ENCODE data around the gene DHX8. TPM values are rescaled to one million over a fixed set of nuclear protein-coding genes. Genes with fewer than 3 reads are reported as not detected.

Gene DHX8
- total RNA-seq, 1 donor from 2014 or later: 53.2 TPM

DNA sequence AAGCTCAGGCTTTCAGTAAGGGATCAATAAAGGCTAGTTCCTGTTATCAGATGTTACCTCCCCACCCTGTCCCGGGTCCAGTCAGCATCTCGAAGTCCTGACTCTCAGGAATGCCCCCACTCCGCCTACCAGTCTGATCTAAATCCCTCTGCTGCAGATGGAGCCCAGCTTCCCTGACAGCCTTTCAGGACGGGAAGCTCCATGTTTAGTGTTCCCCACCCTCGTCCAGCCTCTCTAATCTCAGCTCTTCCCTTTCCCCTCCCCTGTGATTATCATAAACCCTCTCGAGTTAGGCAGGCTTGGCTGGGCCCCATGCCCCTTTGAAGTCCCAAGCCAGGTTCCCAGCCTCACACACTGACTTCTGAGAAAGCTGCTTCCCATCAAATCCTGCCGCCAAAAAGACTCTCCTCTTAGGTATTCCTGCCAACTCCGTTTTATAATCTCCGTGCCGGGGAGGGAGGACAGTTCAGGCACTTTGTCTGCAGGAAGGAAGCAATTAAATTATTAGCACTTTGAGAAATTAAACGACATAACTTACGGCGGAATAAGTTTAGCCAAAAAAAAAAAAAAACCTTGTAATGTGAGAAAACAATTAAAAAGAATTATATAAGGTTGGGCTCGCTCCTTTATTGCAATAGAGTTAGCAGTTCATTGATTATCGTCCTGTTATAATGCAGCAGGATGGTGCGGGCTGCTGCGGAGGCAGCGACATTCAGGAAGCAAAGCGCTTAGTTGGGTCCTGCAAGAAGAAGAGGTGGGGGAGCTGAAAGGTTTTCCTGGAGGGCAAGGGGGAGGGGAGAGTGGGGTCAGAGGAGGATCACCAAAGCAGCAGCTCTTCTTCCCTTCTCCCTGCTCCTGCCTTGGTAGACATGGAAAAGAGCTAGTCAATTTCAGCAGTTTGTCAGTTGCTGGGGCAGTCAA, 79.2 kb downstream of the DHX8 start:
- peaks cover 22% of the 10 kb centered on the region for H3K27me3 Mint-ChIP-seq (ENCODE audit: low read depth)
- no peak overlapping the region for H3K4me3 Mint-ChIP-seq (ENCODE audit: low read depth)
- H3K4me1 Mint-ChIP-seq (ENCODE audit: low read depth): peaks cover 3% of the 10 kb centered on the region
- no peak overlapping the region for H3K27ac Mint-ChIP-seq
- intact Hi-C loops (cut with micrococcal nuclease): no loop called here
- H3K36me3 Mint-ChIP-seq (ENCODE audit: low read depth): no peaks in the 10 kb centered on the region
- no peak for DNase-seq (ENCODE audit: low spot score)
- H3K9me3 Mint-ChIP-seq: no peaks in the 10 kb centered on the region

DNA sequence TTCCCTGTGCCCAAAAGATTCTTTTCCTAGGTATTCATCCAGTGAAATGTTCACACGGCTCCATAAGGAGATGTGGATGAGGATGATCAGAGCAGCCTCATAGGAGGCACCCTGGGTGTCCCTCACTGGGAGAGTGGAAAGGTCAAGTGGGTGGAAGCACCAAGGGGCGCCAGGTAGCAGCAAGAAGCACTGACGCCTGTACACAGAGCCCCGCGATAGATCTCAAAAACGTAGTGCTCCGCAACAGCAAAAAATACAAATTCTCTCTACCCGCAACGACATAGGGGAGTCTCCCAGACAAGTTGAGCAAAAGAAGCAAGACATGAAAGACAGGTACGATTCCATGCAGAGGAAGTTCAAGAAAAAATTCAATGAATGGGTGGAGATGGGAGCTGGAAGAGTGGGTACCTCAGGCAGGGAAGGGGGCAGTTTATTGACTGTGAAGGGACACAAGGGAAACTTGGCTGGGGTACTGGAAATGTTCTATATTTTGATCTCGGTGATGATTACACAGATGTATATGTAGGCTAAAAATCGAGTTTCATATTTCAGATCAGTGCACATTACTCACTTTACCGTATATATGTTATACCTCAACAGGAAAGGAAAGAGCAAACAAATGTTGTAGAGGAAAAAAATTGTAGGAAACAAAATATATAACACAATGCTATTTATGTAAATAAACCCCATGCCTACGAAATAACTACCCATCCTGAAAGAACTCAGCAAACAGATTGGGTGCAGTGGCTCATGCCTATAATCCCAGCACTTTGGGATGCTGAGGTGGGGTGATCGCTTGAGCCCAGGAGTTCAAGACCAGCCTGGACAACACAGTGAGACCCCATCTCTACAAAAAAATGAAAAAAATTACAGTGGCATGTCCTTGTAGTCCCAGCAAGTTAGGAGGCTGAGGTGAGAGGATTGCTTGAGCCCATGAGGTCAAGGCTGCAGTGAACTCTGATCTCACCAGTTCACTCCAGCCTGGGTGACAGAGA, 80.1 kb downstream of the DHX8 start:
- Mint-ChIP-seq H3K9me3 (no peaks in the 10 kb centered on the region), H3K36me3 (ENCODE audit: low read depth) (no peaks in the 10 kb centered on the region), H3K27ac (no peak overlapping the region), H3K4me1 (ENCODE audit: low read depth) (peaks cover 3% of the 10 kb centered on the region), H3K4me3 (ENCODE audit: low read depth) (no peak overlapping the region), H3K27me3 (ENCODE audit: low read depth) (peaks cover 22% of the 10 kb centered on the region)
- intact Hi-C loops (cut with micrococcal nuclease): no loop called here
- DNase-seq (ENCODE audit: low spot score): no peak

DNA sequence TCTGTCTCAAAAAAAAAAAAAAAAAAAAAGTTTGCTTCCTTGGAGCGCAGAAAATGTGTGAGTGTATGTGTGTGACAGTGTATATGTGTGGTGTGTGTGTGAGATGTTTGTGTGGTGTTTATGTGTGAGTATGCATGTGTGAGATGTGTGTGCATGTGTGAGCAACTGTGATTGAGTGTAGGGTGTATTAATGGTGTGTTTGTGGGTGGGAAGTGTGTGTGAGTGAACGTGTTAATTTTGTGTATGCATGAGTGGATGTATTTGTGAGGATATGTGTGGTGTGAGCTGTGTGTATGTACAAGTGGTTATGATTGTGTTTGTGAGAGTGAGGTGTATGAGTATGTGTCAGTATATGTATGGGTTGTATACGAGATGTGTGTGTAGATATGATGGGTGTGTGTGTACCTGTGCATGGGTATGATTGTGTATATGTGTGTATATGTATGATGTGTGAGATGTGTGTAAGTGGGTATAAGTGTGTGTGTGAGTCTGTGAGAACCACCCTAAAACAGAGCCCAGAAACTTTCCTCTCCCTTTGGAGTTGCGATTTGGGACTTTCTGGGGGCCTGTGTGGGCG, 84.8 kb downstream of the DHX8 start:
- no peak overlapping the region for H3K4me3 Mint-ChIP-seq (ENCODE audit: low read depth)
- DNase-seq (ENCODE audit: low spot score): no peak
- H3K27ac Mint-ChIP-seq: no peak overlapping the region
- intact Hi-C loops (cut with micrococcal nuclease): no loop called here
- H3K9me3 Mint-ChIP-seq: no peaks in the 10 kb centered on the region
- peaks cover 3% of the 10 kb centered on the region for H3K4me1 Mint-ChIP-seq (ENCODE audit: low read depth)
- no peaks in the 10 kb centered on the region for H3K36me3 Mint-ChIP-seq (ENCODE audit: low read depth)
- peaks cover 7% of the 10 kb centered on the region for H3K27me3 Mint-ChIP-seq (ENCODE audit: low read depth)

DNA sequence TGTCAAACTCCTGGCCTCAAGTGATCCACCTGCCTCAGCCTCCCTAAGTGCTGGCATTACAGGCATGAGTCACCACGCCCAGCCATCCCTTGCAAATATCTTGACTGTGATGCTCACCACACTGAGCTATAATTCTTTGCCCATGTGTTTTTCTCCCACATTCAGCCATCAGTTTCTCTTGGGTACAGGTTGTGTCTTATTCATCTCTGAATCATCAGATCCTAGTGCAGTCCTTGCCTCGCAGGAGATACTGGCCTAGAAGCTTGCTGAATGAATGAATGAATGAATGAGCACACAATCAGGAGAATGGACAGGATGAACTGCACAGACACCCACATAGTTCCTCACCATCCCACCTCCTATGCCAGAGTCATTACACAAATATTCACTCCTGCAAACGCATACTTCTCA, 86.7 kb downstream of the DHX8 start:
- Mint-ChIP-seq H3K9me3 (no peaks in the 10 kb centered on the region), H3K27ac (no peak overlapping the region), H3K27me3 (ENCODE audit: low read depth) (peaks cover 6% of the 10 kb centered on the region), H3K4me1 (ENCODE audit: low read depth) (peaks cover 5% of the 10 kb centered on the region), H3K36me3 (ENCODE audit: low read depth) (no peaks in the 10 kb centered on the region), H3K4me3 (ENCODE audit: low read depth) (no peak overlapping the region)
- intact Hi-C loops (cut with micrococcal nuclease): loop anchor here (10.0 kb wide), 1 partner anchor 194 kb away; no protein-coding TSS in a partner anchor
- DNase-seq (ENCODE audit: low spot score): no peak

DNA sequence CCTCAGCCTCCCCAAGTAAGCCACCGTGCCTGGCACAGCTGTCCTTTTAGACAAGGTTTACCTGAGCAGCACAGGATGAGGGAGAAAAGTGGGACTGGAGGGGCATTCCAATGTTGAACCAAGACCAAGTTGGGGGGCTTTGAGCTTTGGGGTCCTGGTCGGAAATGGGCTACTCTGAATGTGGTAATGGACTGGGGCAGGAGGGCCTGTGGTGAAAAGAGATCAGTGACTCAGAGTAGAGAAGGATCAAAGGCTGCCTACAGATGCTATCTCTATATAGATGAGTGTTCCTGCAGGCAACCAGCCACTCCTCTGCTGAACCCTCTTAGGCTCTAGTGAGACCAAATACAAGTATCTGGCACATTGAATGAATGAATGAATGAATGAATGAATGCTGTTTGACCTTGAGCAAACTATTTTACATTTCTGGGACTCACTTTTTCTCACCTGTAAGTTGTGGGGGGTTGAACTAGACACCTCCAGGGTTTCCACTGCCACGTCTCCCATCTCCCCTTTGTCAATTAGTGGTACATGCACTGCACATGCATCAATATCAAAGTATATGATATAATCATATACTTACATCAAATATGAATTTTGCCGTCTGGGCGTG, 88.7 kb downstream of the DHX8 start:
- intact Hi-C loops (cut with micrococcal nuclease): loop anchor here (10.0 kb wide), 1 partner anchor 192 kb away; no protein-coding TSS in a partner anchor
- Mint-ChIP-seq H3K27me3 (ENCODE audit: low read depth) (peaks cover 6% of the 10 kb centered on the region), H3K36me3 (ENCODE audit: low read depth) (no peaks in the 10 kb centered on the region), H3K27ac (no peak overlapping the region), H3K9me3 (no peaks in the 10 kb centered on the region), H3K4me3 (ENCODE audit: low read depth) (no peak overlapping the region), H3K4me1 (ENCODE audit: low read depth) (peaks cover 9% of the 10 kb centered on the region)
- DNase-seq (ENCODE audit: low spot score): no peak

DNA sequence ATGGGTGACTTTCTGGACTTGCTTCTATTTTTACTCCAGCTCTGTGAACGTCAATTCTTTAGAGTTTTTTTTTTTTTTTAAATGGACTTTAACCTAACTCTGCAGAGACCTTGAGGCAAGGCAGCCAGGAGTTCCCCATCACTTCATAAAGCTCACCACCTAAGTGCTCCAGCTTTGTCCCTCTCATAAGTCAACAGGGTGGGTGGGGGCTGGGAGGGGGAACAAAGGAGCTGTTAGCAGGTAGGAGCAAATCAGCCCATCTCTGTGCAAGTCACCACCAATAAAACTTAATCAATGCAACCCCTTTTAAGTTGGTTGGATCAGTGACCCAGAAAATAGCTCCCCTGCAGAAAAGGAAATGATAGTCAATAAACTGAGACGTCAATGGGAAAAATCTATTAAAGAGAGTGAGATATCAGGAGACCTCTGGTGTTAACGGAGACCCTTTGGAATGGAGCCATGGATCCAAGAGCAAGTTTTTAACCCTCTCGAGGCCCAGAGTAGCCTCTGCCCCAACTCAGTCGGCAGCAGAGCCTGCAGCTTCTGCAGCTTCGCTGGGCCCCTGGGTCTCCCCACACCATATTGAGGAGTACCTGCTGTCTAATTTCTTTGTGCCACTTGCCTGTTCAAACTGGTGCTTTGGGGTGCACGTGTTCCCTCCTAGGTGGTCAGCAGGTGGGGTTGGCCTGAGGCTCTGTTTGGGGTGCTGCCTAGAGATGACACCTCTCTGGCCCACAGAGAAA, 90.0 kb downstream of the DHX8 start:
- DNase-seq (ENCODE audit: low spot score): no peak
- no peak overlapping the region for H3K27ac Mint-ChIP-seq
- H3K4me1 Mint-ChIP-seq (ENCODE audit: low read depth): peaks cover 14% of the 10 kb centered on the region
- intact Hi-C loops (cut with micrococcal nuclease): loop anchor here (10.0 kb wide), 1 partner anchor 191 kb away; no protein-coding TSS in a partner anchor
- H3K27me3 Mint-ChIP-seq (ENCODE audit: low read depth): peaks cover 6% of the 10 kb centered on the region
- H3K36me3 Mint-ChIP-seq (ENCODE audit: low read depth): no peaks in the 10 kb centered on the region
- no peak overlapping the region for H3K4me3 Mint-ChIP-seq (ENCODE audit: low read depth)
- no peaks in the 10 kb centered on the region for H3K9me3 Mint-ChIP-seq

DNA sequence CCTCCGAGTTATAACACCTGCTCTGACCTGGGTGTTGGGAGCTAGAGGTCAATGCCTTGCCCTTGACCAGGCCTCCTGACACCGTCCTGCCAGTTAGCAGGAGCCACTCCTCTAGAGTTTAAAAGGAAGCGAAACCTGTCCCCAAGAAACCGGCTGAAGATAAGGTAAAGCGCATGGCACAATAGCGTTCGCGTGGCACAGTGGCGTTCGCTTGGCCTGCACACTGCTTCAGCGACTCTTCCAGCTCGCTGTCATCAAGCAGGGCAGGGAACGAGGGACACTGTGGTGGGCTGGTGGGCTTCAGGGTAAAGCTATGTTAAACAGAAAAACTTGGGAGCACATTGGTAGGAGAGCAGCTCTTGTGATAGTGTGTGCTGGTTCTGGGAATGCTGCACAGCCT, 90.6 kb downstream of the DHX8 start:
- Mint-ChIP-seq H3K9me3 (no peaks in the 10 kb centered on the region), H3K4me1 (ENCODE audit: low read depth) (peaks cover 19% of the 10 kb centered on the region), H3K4me3 (ENCODE audit: low read depth) (no peak overlapping the region), H3K36me3 (ENCODE audit: low read depth) (no peaks in the 10 kb centered on the region), H3K27me3 (ENCODE audit: low read depth) (peaks cover 6% of the 10 kb centered on the region), H3K27ac (no peak overlapping the region)
- no peak for DNase-seq (ENCODE audit: low spot score)
- intact Hi-C loops (cut with micrococcal nuclease): loop anchor here (10.0 kb wide), 1 partner anchor 190 kb away; no protein-coding TSS in a partner anchor

DNA sequence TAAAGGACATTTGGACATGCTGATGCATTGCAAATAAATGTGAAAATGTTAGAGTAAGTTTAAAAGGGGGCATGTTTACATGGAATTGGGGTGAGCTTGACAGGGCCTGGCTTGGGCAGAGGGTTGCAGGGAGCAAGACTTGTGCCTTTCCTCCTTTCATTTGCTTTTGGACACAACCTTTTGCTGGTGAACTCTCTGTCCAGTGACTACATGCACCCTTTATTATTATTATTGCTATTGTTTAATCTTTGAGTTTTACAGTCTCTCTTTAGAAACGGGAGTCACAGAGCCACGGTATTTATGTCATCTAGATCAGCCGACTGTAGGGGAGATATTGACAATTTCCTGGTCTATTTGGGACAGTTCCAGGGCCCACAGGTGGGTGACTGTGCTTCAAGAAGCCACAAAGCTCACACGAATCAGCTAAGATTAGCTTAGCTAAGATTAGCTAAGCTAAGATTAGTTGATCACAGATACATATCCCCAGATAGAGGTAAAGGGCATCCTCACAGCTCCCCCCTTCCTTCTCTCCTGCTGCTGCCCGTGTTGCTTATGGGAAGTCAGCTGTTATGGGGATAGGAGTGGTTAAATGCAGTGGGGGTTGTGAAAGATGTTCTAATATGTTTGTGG, 91.2 kb downstream of the DHX8 start:
- Mint-ChIP-seq H3K27ac (no peak overlapping the region), H3K36me3 (ENCODE audit: low read depth) (no peaks in the 10 kb centered on the region), H3K4me1 (ENCODE audit: low read depth) (peaks cover 25% of the 10 kb centered on the region), H3K27me3 (ENCODE audit: low read depth) (peaks cover 6% of the 10 kb centered on the region), H3K9me3 (no peaks in the 10 kb centered on the region), H3K4me3 (ENCODE audit: low read depth) (no peak overlapping the region)
- intact Hi-C loops (cut with micrococcal nuclease): loop anchor here (10.0 kb wide), 1 partner anchor 190 kb away; no protein-coding TSS in a partner anchor
- no peak for DNase-seq (ENCODE audit: low spot score)

Other genes with a start within 250 kb of the DHX8 start
- gene RNU2-1, start 250.0 kb upstream of the DHX8 start, total RNA-seq: 5,483 and 5,636 TPM in 2 replicates
- 4.0 and 4.9 TPM in 2 replicates for gene ARL4D, start 85.0 kb upstream of the DHX8 start, total RNA-seq
- 11.0 and 12.8 TPM in 2 replicates for gene ETV4, start 62.4 kb downstream of the DHX8 start, total RNA-seq
- gene MEOX1, start 177.9 kb downstream of the DHX8 start, total RNA-seq: 1.4 and 1.8 TPM in 2 replicates